ENCODE measurements around the gene CREBZF. TPM values are rescaled to one million over a fixed set of nuclear protein-coding genes. Genes with fewer than 3 reads are reported as not detected.

The CREBZF gene
- total RNA-seq, 4 donors from 2014 or later, result 81.3 to 98.4 (median 92.5) TPM

DNA sequence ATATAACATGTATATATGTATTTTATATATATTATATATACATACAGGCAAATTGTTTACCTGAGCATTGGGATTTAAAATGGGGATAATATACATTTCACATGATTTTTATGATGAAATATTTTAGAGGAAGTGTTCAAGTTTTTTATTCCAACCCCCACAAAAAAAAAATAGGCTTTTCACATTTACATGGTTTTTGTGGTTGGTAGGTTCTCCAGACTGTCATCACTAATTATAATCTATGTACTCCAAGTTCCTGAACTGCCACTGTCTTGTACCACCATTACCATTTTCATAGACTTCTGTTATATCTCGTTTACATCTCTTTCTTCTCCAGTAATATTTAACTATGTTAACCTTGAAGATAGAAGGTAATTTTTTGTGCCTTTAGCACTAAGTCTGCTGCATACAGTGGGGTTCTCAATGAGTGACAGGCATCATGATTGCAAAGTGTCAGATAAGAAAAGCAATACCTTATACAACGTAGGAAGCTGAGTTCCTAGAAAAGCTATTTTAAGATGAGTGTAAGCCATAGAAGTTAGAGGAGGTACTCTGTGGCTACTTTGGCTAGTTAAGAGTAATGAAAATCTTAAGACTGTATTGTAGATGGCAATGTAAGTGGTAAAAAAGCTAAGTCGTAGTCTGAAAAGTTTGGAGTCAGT is 12.0 kb downstream of the CREBZF start:
- 61 to 76% methylated on average over 3 of the region's 3 CpGs for WGBS, 2 donors
- Histone ChIP-seq H3K27me3 (no peaks in the 10 kb centered on the region), H3K27ac (no peak overlapping the region), H3K9me3 (no peaks in the 10 kb centered on the region), H3K36me3 (peaks cover 0 to 59% (median 4%) of the 10 kb centered on the region in 3 donors), H3K4me1 (peaks cover 0 to 37% (median 8%) of the 10 kb centered on the region in 4 donors), H3K4me3 (no peak overlapping the region)
- TF ChIP-seq EP300 (IDR thresholded peaks at IDR 0.05), result no peak
- no peak for TF ChIP-seq POLR2A (IDR thresholded peaks at IDR 0.05)
- TF ChIP-seq, protein P1, sequence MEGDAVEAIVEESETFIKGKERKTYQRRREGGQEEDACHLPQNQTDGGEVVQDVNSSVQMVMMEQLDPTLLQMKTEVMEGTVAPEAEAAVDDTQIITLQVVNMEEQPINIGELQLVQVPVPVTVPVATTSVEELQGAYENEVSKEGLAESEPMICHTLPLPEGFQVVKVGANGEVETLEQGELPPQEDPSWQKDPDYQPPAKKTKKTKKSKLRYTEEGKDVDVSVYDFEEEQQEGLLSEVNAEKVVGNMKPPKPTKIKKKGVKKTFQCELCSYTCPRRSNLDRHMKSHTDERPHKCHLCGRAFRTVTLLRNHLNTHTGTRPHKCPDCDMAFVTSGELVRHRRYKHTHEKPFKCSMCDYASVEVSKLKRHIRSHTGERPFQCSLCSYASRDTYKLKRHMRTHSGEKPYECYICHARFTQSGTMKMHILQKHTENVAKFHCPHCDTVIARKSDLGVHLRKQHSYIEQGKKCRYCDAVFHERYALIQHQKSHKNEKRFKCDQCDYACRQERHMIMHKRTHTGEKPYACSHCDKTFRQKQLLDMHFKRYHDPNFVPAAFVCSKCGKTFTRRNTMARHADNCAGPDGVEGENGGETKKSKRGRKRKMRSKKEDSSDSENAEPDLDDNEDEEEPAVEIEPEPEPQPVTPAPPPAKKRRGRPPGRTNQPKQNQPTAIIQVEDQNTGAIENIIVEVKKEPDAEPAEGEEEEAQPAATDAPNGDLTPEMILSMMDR (IDR thresholded peaks at IDR 0.05), result no peak
- no peak for DNase-seq (ENCODE audit: low spot score in 2 of 2)

DNA sequence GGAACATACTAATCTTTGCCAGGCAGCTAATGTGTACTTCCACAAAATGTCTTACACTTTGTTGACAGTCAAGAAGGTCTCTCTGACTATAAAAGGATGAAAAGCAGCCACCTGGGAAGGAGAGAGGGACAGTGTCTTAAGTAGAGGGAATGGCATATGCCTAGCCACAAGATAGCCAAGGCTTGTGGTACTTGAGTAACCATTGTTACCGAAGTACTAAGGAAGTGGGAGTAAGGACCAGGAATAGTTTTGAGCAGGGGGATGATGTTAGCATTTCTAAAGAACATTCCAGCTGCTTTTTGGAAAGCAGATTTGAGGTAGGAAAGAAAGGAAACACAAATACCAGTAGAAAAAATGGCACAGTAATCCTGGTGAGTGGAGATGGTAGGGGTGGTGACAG is 13.8 kb downstream of the CREBZF start:
- TF ChIP-seq, protein P1 (IDR thresholded peaks at IDR 0.05), result no peak
- TF ChIP-seq POLR2A (IDR thresholded peaks at IDR 0.05) (no peak), EP300 (IDR thresholded peaks at IDR 0.05) (no peak)
- H3K4me3 ChIP-seq, result no peak overlapping the region
- no peak overlapping the region for H3K27ac ChIP-seq
- peaks cover 0 to 44% (median 4%) of the 10 kb centered on the region in 3 donors for H3K36me3 ChIP-seq
- peaks cover 0 to 32% (median 15%) of the 10 kb centered on the region in 4 donors for H3K4me1 ChIP-seq
- WGBS, 2 donors, result 80 to 96% methylated on average over 1 of the region's 1 CpG
- H3K27me3 ChIP-seq, result no peaks in the 10 kb centered on the region
- no peak for DNase-seq (ENCODE audit: low spot score in 2 of 2)
- H3K9me3 ChIP-seq, result no peaks in the 10 kb centered on the region

DNA sequence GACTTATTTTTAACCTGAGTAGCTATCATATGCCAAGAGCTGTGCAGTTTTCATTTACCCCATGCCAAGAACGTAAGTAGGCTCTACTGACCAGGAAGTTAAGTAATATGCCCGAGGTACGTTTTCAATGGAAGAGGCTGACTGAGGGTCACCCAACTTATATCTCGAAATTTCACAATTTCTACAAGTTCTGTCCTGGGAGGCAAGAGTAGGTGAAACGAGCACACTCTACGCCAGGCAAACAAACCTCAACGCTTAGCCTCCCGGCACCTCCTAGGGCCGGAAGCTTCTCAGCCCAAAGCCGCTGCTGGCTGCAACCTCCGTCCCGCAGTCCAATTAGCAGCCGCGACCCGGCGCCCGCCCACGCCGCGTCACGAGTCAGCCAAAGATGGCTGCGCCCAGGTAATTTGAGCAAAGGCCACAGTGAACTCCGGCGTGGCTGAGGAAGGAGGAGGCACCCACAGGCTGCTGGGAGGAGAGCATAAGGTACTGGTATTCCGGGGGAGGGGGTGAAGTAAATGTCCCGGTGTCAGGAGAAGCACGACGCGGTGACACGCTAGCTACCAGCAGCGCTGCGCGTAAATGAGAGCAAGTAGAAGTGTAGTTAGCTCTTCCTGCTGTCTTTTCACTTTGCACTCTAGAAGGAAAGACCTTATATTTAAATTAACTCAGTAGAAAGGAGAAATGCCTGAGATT is 17.2 kb downstream of the CREBZF start, which contains the start of gene TMEM126A:
Gene TMEM126A, plus strand, starts transcription at position 364 of the 696 bp plus-strand sequence. CDS start 2,289 bp downstream, outside the sequence.
- 0% methylated on average over 33 of the region's 33 CpGs for WGBS, 2 donors
- Histone ChIP-seq H3K4me1 (peaks cover 0 to 30% (median 15%) of the 10 kb centered on the region in 4 donors), H3K27me3 (no peaks in the 10 kb centered on the region), H3K4me3 (peak within 1 kb of the TSS; percentile 49 to 82 (median 54)), H3K27ac (peak within 1 kb of the TSS; percentile 83 to 88 (median 84)), H3K9me3 (no peaks in the 10 kb centered on the region), H3K36me3 (peaks cover 0 to 15% (median 0%) of the 10 kb centered on the region in 3 donors)
- DNase-seq (ENCODE audit: low spot score in 2 of 2), result peak; percentile 78 to 84
- TF ChIP-seq POLR2A (IDR thresholded peaks at IDR 0.05), result peak in 1 of 2 donors; percentile 63
- TF ChIP-seq EP300 (IDR thresholded peaks at IDR 0.05), result peak in 1 of 2 donors; percentile 90
- TF ChIP-seq, protein P1 (IDR thresholded peaks at IDR 0.05), result no peak

DNA sequence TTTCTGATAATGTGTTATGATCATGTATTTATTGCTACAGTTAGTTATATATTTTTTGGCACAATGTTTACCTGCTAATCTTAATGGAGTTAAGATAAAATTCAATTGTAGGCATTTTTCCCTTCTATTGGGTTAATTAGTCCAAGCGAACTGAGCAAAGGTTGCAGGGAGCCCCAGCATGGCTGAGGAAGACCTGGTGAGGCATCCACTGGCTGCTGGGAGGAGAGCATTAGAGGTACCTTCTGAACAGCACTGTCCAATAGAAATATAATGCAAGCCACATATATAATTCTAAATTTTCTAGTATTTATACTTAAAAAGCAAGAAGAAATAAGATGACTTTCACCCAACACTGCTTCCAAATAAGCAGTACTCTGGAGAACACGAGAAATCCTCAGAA is 17.9 kb downstream of the CREBZF start:
- WGBS, 2 donors, result 32% methylated on average over 2 of the region's 2 CpGs
- Histone ChIP-seq H3K27me3 (no peaks in the 10 kb centered on the region), H3K4me3 (peak overlapping the region; percentile 49 to 82 (median 54)), H3K36me3 (peaks cover 0 to 12% (median 0%) of the 10 kb centered on the region in 3 donors), H3K27ac (peak overlapping the region in 3 of 4 donors; percentile 84 to 88 (median 85)), H3K9me3 (no peaks in the 10 kb centered on the region), H3K4me1 (peaks cover 0 to 30% (median 15%) of the 10 kb centered on the region in 4 donors)
- TF ChIP-seq, protein P1 (IDR thresholded peaks at IDR 0.05), result no peak
- TF ChIP-seq EP300 (IDR thresholded peaks at IDR 0.05), result no peak
- TF ChIP-seq POLR2A (IDR thresholded peaks at IDR 0.05), result no peak
- no peak for DNase-seq (ENCODE audit: low spot score in 2 of 2)

DNA sequence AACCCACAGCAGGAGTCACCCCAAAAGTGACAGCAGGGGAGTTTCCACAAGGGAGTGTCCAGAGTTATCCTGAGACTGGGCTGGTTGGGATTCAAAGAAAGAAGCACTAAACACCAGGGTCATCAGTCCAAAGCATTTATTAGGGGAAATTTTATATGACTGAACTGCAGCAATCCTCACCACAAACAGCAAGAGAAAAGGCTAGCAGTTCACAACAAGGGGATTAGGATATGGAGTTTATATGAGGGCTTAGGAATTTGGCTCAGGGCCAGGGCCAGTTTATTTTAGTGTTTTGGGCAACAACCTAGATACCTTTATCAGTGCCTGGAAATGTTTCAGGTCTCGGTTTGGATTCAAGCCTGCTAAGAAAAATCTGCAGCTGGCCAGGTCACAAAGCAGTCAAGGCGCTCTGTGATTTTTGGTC is 21.7 kb downstream of the CREBZF start:
- Histone ChIP-seq H3K4me3 (no peak overlapping the region), H3K36me3 (peaks cover 0 to under 1% (median 0%) of the 10 kb centered on the region in 3 donors), H3K27me3 (no peaks in the 10 kb centered on the region), H3K4me1 (peaks cover 0 to 10% (median 8%) of the 10 kb centered on the region in 4 donors), H3K9me3 (no peaks in the 10 kb centered on the region), H3K27ac (no peak overlapping the region)
- 46 to 52% methylated on average over 2 of the region's 2 CpGs for WGBS, 2 donors
- TF ChIP-seq, protein P1 (IDR thresholded peaks at IDR 0.05), result no peak
- TF ChIP-seq EP300 (IDR thresholded peaks at IDR 0.05) (no peak), POLR2A (IDR thresholded peaks at IDR 0.05) (no peak)
- DNase-seq (ENCODE audit: low spot score in 2 of 2), result no peak
